Glutamatergic neuron (in vitro differentiated cells): ENCODE measurements around the gene TMEM240. TPM values are rescaled to one million over a fixed set of nuclear protein-coding genes. Genes with fewer than 3 reads are reported as not detected.
A peak's percentile ranks its signal among the peaks of the same experiment; 100 is the strongest.

Experiments used
- DNase-seq: peaks from one replicate; pipeline ENCODE4 v3.0.0; 2022
- H3K27ac Mint-ChIP-seq: one replicate; pipeline ENCODE4 v1.8.0; 2020; ENCODE audit warnings: mild to moderate bottlenecking, mixed read lengths, inconsistent platforms; ENCODE audit not compliant: unreplicated experiment
- H3K27me3 Mint-ChIP-seq: one replicate; pipeline ENCODE4 v1.8.0; 2020; ENCODE audit warnings: mild to moderate bottlenecking, moderate library complexity, mixed read lengths, inconsistent platforms; ENCODE audit not compliant: unreplicated experiment
- H3K36me3 Mint-ChIP-seq: one replicate; pipeline ENCODE4 v1.8.0; 2020; ENCODE audit warnings: mild to moderate bottlenecking, mixed read lengths, inconsistent platforms; ENCODE audit not compliant: unreplicated experiment
- H3K4me1 Mint-ChIP-seq: one replicate; pipeline ENCODE4 v1.8.0; 2020; ENCODE audit warnings: mild to moderate bottlenecking, low read depth, mixed read lengths, inconsistent platforms; ENCODE audit not compliant: unreplicated experiment
- H3K4me3 Mint-ChIP-seq: one replicate; pipeline ENCODE4 v1.8.0; 2020; ENCODE audit warnings: mild to moderate bottlenecking, mixed read lengths, inconsistent platforms; ENCODE audit not compliant: unreplicated experiment
- H3K9me3 Mint-ChIP-seq: one replicate; pipeline ENCODE4 v1.8.0; 2020; ENCODE audit warnings: mild to moderate bottlenecking, moderate library complexity, mixed read lengths, inconsistent platforms; ENCODE audit not compliant: unreplicated experiment
- CTCF ChIP-seq: fragments of 200-600 bp; sonication (generic); IDR thresholded peaks from one replicate; pipeline ENCODE4 v1.5.0; 2021; ENCODE audit not compliant: partially characterized antibody, unreplicated experiment
- total RNA-seq: library from RNA; stranded (reverse); fragmentation: NEBNext Ultra II Directional; extraction: Animal tissue kit (Norgen Biotek cat#: 25700); gene quantifications from one replicate; pipeline ENCODE4 v1.2.1, GENCODE V29; 2021; ENCODE audit not compliant: unreplicated experiment

TMEM240 gene
- total RNA-seq, 1 donor from 2014 or later, result 24.4 TPM

DNA sequence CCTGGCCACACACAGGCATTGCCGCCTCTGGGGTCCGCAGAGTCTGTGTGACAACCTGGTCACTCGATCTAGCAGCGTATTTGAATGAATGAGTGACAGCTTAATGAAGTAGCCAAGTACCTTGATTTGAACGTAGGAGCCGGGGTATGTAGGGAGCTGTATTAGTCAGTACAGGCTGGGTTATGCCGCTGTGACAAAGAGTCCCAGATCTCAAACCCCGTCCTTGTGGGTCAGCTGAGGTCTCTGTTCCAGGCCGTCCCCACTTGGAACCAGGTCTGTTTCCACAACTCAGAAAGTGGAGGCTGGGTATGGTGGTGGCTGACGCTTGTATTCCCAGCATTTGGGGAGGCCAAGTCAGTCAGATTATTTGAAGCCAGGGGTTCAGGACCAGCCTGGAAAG lies 48.8 kb downstream of the TMEM240 start:
- no peak for TF ChIP-seq CTCF
- Mint-ChIP-seq H3K4me1 (no peaks in the 10 kb centered on the region), H3K36me3 (peaks cover 10% of the 10 kb centered on the region), H3K27ac (no peak overlapping the region), H3K4me3 (no peak overlapping the region), H3K9me3 (peaks cover 2% of the 10 kb centered on the region), H3K27me3 (no peaks in the 10 kb centered on the region)
- no peak for DNase-seq

GRCh38 chr1:1490633-1491230 lies 49.7 kb downstream of the TMEM240 start:
- Mint-ChIP-seq H3K9me3 (peaks cover 2% of the 10 kb centered on the region), H3K4me1 (no peaks in the 10 kb centered on the region), H3K27me3 (no peaks in the 10 kb centered on the region), H3K27ac (no peak overlapping the region), H3K36me3 (peaks cover 10% of the 10 kb centered on the region), H3K4me3 (no peak overlapping the region)
- no peak for TF ChIP-seq CTCF
- DNase-seq, result no peak

- peaks cover 10% of the 10 kb centered on the region for H3K36me3 Mint-ChIP-seq
- H3K27ac Mint-ChIP-seq, result peak overlapping the region; percentile 68
- no peak for DNase-seq
- TF ChIP-seq CTCF, result no peak
- peaks cover 2% of the 10 kb centered on the region for H3K9me3 Mint-ChIP-seq
- H3K4me3 Mint-ChIP-seq, result no peak overlapping the region
- H3K27me3 Mint-ChIP-seq, result no peaks in the 10 kb centered on the region
- no peaks in the 10 kb centered on the region for H3K4me1 Mint-ChIP-seq
Observed at GRCh38 chr1:1489861-1490260, 50.6 kb downstream of the TMEM240 start.

GRCh38 chr1:1489231-1489630 lies 51.2 kb downstream of the TMEM240 start:
- peaks cover 10% of the 10 kb centered on the region for H3K36me3 Mint-ChIP-seq

More at GRCh38 chr1:1489231-1489630, 51.2 kb downstream of the TMEM240 start:
- DNase-seq, result no peak
- TF ChIP-seq CTCF, result no peak
- H3K4me3 Mint-ChIP-seq, result no peak overlapping the region
- H3K9me3 Mint-ChIP-seq, result peaks cover 2% of the 10 kb centered on the region
- no peak overlapping the region for H3K27ac Mint-ChIP-seq
- no peaks in the 10 kb centered on the region for H3K4me1 Mint-ChIP-seq
- H3K27me3 Mint-ChIP-seq, result no peaks in the 10 kb centered on the region
